ENCODE results near the gene SMARCD3.

SMARCD3 gene

GRCh38 chr7:151271699-151272355 is 23.3 kb upstream of the SMARCD3 start:
- TF ChIP-seq POLR2AphosphoS5 (IDR thresholded peaks at IDR 0.05; ENCODE audit: low read depth) (peak; percentile 55; the same call in 1 of the 2 replicates), REST (IDR thresholded peaks at IDR 0.05; ENCODE audit: insufficient replicate concordance, low read depth) (no peak), GABPA (IDR thresholded peaks at IDR 0.05; ENCODE audit: low read depth) (no peak), CTCF (IDR thresholded peaks at IDR 0.05; ENCODE audit: insufficient read depth, low read length) (no peak), SPI1 (IDR thresholded peaks at IDR 0.05; ENCODE audit: borderline replicate concordance, low read depth) (peak; percentile 64)
- H3K27ac ChIP-seq (replicated peaks) = peak overlapping the region; percentile 77
- peak; percentile 96 to 98 for DNase-seq (ENCODE audit: low read depth in 1 of 2, low spot score in 1 of 2)
- no peak overlapping the region for H3K4me3 ChIP-seq (replicated peaks; ENCODE audit: insufficient read depth, low read length)
- no peaks in the 10 kb centered on the region for H3K27me3 ChIP-seq (ENCODE audit: insufficient read depth, poor library complexity, severe bottlenecking)

GRCh38 chr7:151269511-151269910 is 21.0 kb upstream of the SMARCD3 start:
- Histone ChIP-seq H3K27ac (replicated peaks) (no peak overlapping the region), H3K4me3 (replicated peaks; ENCODE audit: insufficient read depth, low read length) (no peak overlapping the region), H3K27me3 (ENCODE audit: insufficient read depth, poor library complexity, severe bottlenecking) (no peaks in the 10 kb centered on the region)
- TF ChIP-seq CTCF (IDR thresholded peaks at IDR 0.05; ENCODE audit: insufficient read depth, low read length) (no peak), REST (IDR thresholded peaks at IDR 0.05; ENCODE audit: insufficient replicate concordance, low read depth) (no peak), GABPA (IDR thresholded peaks at IDR 0.05; ENCODE audit: low read depth) (no peak), SPI1 (IDR thresholded peaks at IDR 0.05; ENCODE audit: borderline replicate concordance, low read depth) (no peak), POLR2AphosphoS5 (IDR thresholded peaks at IDR 0.05; ENCODE audit: low read depth) (no peak)
- DNase-seq (ENCODE audit: low read depth in 1 of 2, low spot score in 1 of 2) = no peak

GRCh38 chr7:151265351-151265931 is 16.9 kb upstream of the SMARCD3 start:
- DNase-seq (ENCODE audit: low read depth in 1 of 2, low spot score in 1 of 2) = no peak
- H3K27me3 ChIP-seq (ENCODE audit: insufficient read depth, poor library complexity, severe bottlenecking) = no peaks in the 10 kb centered on the region
- H3K4me3 ChIP-seq (replicated peaks; ENCODE audit: insufficient read depth, low read length) = no peak overlapping the region
- no peak for TF ChIP-seq SPI1 (IDR thresholded peaks at IDR 0.05; ENCODE audit: borderline replicate concordance, low read depth)
- no peak for TF ChIP-seq POLR2AphosphoS5 (IDR thresholded peaks at IDR 0.05; ENCODE audit: low read depth)
- TF ChIP-seq REST (IDR thresholded peaks at IDR 0.05; ENCODE audit: insufficient replicate concordance, low read depth) = no peak
- no peak for TF ChIP-seq GABPA (IDR thresholded peaks at IDR 0.05; ENCODE audit: low read depth)
- no peak for TF ChIP-seq CTCF (IDR thresholded peaks at IDR 0.05; ENCODE audit: insufficient read depth, low read length)
- H3K27ac ChIP-seq (replicated peaks) = no peak overlapping the region
